GM12801 (cell line): ENCODE measurements around the gene NSUN3.

Source experiments
- TF ChIP-seq, protein P1 (sequence below): IDR thresholded peaks from one replicate; pipeline ENCODE4 v1.5.1; 2011; ENCODE audit warnings: control low read depth; ENCODE audit not compliant: insufficient read length; ENCODE audit errors: extremely low read depth

Gene NSUN3

DNA sequence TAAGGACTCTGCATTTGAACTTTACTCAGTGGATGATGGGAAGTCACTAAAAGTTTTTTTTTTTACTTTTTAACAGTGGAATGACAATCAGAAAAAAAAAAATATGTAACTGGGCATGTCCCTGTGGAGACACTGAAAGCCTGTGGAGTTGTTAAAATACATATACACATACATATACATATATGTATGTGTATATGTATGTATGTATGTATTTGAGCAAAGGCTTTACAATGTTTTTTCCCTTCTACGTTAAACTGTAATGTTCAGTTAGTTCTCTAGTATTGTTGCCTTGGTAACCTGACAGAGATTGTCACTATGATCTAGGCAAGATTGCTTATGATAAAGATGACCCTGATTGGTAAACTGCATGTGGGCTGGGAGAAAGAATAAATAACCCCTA, 30.3 kb downstream of the NSUN3 start:
- TF ChIP-seq, protein P1, sequence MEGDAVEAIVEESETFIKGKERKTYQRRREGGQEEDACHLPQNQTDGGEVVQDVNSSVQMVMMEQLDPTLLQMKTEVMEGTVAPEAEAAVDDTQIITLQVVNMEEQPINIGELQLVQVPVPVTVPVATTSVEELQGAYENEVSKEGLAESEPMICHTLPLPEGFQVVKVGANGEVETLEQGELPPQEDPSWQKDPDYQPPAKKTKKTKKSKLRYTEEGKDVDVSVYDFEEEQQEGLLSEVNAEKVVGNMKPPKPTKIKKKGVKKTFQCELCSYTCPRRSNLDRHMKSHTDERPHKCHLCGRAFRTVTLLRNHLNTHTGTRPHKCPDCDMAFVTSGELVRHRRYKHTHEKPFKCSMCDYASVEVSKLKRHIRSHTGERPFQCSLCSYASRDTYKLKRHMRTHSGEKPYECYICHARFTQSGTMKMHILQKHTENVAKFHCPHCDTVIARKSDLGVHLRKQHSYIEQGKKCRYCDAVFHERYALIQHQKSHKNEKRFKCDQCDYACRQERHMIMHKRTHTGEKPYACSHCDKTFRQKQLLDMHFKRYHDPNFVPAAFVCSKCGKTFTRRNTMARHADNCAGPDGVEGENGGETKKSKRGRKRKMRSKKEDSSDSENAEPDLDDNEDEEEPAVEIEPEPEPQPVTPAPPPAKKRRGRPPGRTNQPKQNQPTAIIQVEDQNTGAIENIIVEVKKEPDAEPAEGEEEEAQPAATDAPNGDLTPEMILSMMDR: no peak

DNA sequence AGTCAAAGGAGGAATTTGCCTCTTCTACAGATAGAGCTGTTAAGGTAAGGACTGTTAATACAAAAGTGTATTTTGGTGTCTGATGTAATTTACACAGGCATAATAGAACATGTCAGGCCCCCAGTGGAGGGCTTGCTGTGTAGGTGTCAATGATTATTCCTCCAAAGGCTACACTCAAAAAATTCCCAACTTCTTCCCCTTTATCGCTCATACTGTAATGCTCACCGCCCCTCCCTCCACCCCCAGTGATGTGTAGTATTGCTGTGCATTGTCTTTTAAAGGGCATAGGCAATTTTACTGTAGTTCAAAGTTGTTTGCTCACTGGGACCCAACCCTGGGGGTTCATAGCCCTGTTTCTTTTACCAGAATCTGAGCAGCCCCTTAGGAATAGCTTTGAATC, 32.2 kb downstream of the NSUN3 start:
- TF ChIP-seq, protein P1: no peak

DNA sequence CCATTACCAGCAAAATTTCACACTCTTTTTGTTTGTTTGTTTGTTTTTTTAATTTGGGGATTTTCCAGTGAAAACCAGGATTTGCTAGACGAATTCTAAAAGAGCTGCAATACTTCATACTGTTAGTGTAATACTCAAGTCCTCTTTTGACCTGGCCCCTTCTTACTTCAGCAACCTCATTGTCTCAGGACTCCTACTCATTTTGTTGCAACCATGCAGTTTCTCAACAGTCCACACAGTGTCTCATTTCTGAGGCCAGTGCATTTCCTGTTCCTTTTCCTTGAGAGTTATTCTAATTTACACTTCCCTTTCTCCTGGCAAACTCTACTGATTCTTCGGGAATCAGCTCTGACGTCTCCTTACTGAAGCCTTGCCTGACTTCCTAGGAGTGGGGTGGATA, 35.6 kb downstream of the NSUN3 start:
- TF ChIP-seq, protein P1: no peak

DNA sequence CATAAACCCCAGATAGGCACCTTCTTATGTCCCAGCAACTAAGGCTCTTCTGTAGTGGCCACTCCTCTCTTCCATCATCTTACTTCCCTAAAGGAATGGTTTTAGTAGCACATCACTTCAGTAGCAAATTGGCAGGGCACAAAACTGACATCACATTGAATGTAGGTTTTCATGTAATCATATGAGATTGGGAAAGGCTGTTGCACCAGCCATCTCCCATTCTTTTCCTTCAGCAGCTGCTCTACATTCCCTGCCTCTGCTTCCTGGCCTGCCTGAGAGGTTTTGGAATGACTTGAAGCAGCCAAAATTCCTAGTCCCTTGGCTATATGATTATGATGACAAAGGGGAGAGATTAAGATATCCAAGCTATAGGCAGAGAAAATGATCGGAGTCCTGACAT, 36.5 kb downstream of the NSUN3 start:
- TF ChIP-seq, protein P1: no peak

DNA sequence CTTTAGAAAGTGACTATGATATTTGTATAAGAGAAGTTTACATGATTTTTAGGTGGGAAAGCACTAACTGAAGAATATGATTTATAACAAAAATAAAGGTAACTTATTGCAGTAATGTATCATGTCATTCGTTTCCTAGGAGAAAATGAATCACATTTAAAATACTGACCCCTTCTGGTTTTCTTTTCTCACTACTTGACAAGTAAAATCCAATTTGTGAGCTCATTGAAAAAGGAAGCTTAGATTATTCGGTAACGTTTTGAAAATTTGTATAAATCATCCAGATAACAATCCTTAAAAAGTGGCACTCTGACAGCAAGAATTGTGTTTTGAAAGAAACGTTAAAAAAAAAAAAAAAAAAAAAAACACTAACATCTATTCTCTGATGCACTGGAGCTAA, 39.0 kb downstream of the NSUN3 start:
- TF ChIP-seq, protein P1: no peak

DNA sequence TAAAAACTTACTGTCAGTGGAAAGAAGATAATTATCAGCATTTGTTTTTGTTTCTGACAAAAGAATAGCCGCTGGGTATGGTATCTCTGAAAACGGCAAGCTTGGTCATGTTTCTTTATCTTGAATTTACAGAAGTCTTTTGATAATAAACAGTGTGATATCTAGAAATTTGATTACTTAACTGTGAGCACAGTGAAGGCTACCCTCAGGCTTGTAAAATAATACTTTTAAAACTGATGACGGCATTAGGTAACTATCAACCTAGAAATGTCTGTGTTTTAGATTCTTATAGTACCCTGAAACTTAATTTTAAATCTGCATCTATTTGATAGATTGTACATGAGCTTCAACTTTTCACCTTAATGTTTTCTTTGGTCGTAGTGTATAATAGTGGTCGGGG, 43.4 kb downstream of the NSUN3 start:
- TF ChIP-seq, protein P1: no peak

DNA sequence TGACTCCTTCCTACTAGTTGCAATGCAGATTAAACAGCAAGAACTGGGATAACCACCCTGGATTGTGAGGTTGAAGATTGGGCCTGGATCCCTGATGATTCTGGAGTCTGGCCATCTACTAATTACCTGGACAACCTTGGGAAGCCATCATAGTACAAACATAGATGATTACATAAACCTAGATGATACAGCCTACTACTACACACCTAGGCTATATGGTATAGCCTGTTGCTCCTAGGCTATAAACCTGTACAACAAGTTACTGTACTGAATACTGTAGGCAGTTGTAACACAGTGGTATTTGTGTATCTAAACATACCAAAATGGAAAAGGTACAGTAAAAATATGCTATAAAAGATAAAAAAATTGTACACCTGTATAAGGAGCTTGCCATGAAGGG, 48.0 kb downstream of the NSUN3 start:
- TF ChIP-seq, protein P1: no peak

DNA sequence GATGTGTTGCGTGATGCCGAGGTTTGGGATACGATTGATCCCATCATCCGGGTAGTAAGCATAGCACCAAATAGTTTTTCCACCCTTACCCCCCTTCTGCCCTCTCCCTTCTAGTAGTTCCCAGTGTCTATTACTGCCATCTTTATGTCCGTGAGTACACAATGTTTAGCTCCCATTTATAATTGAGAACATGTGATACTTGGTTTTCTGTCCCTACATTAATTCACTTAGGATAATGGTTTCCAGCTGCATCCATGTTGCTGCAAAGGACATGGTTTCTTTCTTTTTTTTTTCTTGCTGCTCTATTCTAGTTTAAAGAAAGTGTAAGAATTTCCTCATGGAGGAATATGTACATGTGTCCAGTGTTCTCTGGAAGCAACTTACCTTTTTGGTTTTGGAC, 51.8 kb downstream of the NSUN3 start:
- TF ChIP-seq, protein P1: no peak
